Right atrium auricular region (tissue), 2 donors: ENCODE measurements around the gene LHPP. TPM values are rescaled to one million over a fixed set of nuclear protein-coding genes. Genes with fewer than 3 reads are reported as not detected.
A peak's percentile ranks its signal among the peaks of the same experiment; 100 is the strongest.

Source experiments
- DNase-seq: peaks from one replicate; pipeline ENCODE4 v3.0.0-alpha.2; 2019; ENCODE audit warnings: low spot score
- H3K27ac ChIP-seq, 2 donors: fragments of 200-600 bp; sonication (generic); 1 replicate in 1 of 2; 2 replicates in 1 of 2; pipeline ENCODE4 v1.5.1; 2016 to 2019
- H3K27me3 ChIP-seq, 2 donors: fragments of 200-600 bp; sonication (generic); one replicate each; pipeline versions ENCODE4 v1.5.1 to v1.6.0; 2017 to 2019
- H3K36me3 ChIP-seq: fragments of 200-600 bp; sonication (generic); one replicate; pipeline ENCODE4 v1.5.1; 2016
- H3K4me1 ChIP-seq, 2 donors: fragments of 200-600 bp; sonication (generic); one replicate each; pipeline versions ENCODE4 v1.5.1 to v1.6.0; 2017 to 2019
- H3K4me3 ChIP-seq, 2 donors: fragments of 200-600 bp; sonication (generic); 1 replicate in 1 of 2; 2 replicates in 1 of 2; pipeline ENCODE4 v1.5.1; 2017 to 2019; ENCODE audit warnings: mild to moderate bottlenecking in 1 of 2, moderate library complexity in 1 of 2
- H3K9me3 ChIP-seq, 2 donors: fragments of 200-600 bp; sonication (generic); one replicate each; pipeline ENCODE4 v1.5.1; 2019
- total RNA-seq, 2 donors: library from RNA; depleted of rRNA; stranded (reverse); fragments of >200 nt; gene quantifications; one replicate each; pipeline ENCODE4 v1.1.0, GENCODE V29; 2016
- TF ChIP-seq, protein P1 (sequence below), 2 donors: fragments of 200-600 bp; sonication (generic); IDR thresholded peaks; one replicate each; pipeline ENCODE4 v1.5.1; 2019; ENCODE audit warnings: antibody characterized with exemption in 2 of 2

LHPP gene, protein sequence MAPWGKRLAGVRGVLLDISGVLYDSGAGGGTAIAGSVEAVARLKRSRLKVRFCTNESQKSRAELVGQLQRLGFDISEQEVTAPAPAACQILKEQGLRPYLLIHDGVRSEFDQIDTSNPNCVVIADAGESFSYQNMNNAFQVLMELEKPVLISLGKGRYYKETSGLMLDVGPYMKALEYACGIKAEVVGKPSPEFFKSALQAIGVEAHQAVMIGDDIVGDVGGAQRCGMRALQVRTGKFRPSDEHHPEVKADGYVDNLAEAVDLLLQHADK
- 10 to 100 TPM; 10.3 to 23.7 TPM for total RNA-seq

DNA sequence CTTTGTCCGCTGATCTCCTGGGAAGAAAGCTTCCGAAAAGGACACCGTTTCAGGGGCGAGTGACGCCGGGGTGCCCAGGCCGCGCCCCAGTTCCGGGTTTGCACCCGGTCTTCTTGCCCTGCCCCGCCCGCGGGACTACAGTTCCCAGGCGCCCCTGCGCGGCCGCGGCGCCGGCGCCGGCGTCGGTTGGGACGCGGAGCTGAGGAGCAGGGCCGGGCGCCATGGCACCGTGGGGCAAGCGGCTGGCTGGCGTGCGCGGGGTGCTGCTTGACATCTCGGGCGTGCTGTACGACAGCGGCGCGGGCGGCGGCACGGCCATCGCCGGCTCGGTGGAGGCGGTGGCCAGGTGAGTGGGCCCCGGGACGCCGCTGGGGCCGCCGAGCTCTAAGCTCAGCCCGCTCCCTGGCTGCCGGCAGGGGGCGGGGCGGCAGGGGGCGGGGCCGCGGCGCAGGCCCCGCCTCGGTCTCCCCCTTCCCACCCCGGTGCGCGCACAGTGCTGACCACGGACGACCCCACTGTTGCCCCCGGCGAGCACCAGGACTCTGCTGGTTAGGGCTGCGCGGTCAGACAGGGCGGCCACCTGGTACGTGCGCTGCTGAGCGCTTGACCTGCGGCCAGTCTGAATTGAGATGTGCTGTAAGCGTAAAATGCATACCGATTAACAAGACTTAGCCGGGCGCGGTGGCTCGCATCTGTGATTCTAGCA, at the start of gene LHPP:
TSS of gene LHPP (plus strand) at position 182 of the 706 bp plus-strand sequence. CDS start at position 222, 40 bp downstream.
- Histone ChIP-seq H3K4me3 (peak within 1 kb of the TSS; percentile 68 to 71), H3K27ac (peak within 1 kb of the TSS; percentile 82 to 90), H3K27me3 (no peaks in the 10 kb centered on the region), H3K36me3 (no peaks in the 10 kb centered on the region), H3K9me3 (no peaks in the 10 kb centered on the region), H3K4me1 (peaks cover 0 to 22% of the 10 kb centered on the region in 2 donors)
- peak; percentile 77 for DNase-seq
- TF ChIP-seq, protein P1, sequence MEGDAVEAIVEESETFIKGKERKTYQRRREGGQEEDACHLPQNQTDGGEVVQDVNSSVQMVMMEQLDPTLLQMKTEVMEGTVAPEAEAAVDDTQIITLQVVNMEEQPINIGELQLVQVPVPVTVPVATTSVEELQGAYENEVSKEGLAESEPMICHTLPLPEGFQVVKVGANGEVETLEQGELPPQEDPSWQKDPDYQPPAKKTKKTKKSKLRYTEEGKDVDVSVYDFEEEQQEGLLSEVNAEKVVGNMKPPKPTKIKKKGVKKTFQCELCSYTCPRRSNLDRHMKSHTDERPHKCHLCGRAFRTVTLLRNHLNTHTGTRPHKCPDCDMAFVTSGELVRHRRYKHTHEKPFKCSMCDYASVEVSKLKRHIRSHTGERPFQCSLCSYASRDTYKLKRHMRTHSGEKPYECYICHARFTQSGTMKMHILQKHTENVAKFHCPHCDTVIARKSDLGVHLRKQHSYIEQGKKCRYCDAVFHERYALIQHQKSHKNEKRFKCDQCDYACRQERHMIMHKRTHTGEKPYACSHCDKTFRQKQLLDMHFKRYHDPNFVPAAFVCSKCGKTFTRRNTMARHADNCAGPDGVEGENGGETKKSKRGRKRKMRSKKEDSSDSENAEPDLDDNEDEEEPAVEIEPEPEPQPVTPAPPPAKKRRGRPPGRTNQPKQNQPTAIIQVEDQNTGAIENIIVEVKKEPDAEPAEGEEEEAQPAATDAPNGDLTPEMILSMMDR (IDR thresholded peaks at IDR 0.05), result peak; percentile 67 to 74

DNA sequence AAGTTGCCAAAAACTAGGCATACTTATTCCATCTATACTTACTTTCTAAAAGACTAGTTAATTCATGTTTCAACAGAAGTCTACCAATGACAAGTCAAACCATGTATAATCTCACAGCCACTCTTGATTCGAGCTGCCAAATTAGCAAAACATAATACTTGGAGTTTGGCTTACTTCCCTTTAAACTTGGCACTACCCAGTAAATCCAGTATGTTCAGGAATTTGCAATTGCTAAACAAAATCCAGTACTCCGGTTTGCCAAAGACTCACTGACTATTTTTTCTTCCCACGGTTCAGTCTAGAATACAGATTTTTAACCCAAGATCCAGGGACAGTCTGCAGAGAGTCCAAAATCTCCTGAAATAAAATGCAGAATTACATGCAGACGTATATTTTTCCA, 47.5 kb upstream of the LHPP start:
- TF ChIP-seq, protein P1 (IDR thresholded peaks at IDR 0.05), result no peak
- DNase-seq, result no peak
- Histone ChIP-seq H3K4me3 (no peak overlapping the region), H3K9me3 (no peaks in the 10 kb centered on the region), H3K27ac (no peak overlapping the region), H3K4me1 (peaks cover 0 to 42% of the 10 kb centered on the region in 2 donors), H3K27me3 (no peaks in the 10 kb centered on the region), H3K36me3 (peaks cover 5% of the 10 kb centered on the region)

- Histone ChIP-seq H3K4me1 (peaks cover 0 to 42% of the 10 kb centered on the region in 2 donors), H3K9me3 (no peaks in the 10 kb centered on the region), H3K27me3 (no peaks in the 10 kb centered on the region), H3K36me3 (no peaks in the 10 kb centered on the region), H3K27ac (peak overlapping the region in 1 of 2 donors; percentile 18), H3K4me3 (no peak overlapping the region)
- TF ChIP-seq, protein P1 (IDR thresholded peaks at IDR 0.05), result no peak
- DNase-seq, result no peak
These were observed 46.4 kb upstream of the LHPP start for GRCh38 chr10:124415210-124415609.

- TF ChIP-seq, protein P1 (IDR thresholded peaks at IDR 0.05), result no peak
- no peak for DNase-seq
- Histone ChIP-seq H3K4me1 (peaks cover 0 to 42% of the 10 kb centered on the region in 2 donors), H3K27me3 (no peaks in the 10 kb centered on the region), H3K9me3 (no peaks in the 10 kb centered on the region), H3K4me3 (no peak overlapping the region), H3K36me3 (no peaks in the 10 kb centered on the region), H3K27ac (no peak overlapping the region)
These were observed 44.9 kb upstream of the LHPP start for GRCh38 chr10:124416733-124417132.

- Histone ChIP-seq H3K9me3 (no peaks in the 10 kb centered on the region), H3K4me1 (peaks cover 0 to 42% of the 10 kb centered on the region in 2 donors), H3K27ac (peak overlapping the region; percentile 92 to 94), H3K27me3 (no peaks in the 10 kb centered on the region), H3K4me3 (peak overlapping the region; percentile 78 to 91), H3K36me3 (no peaks in the 10 kb centered on the region)
- DNase-seq, result peak; percentile 65
- TF ChIP-seq, protein P1 (IDR thresholded peaks at IDR 0.05), result peak in 1 of 2 donors; percentile 25
These were observed 43.5 kb upstream of the LHPP start for GRCh38 chr10:124417895-124418725.
